ENCODE data around the gene ZNF319. TPM values are rescaled to one million over a fixed set of nuclear protein-coding genes. Genes with fewer than 3 reads are reported as not detected.

ZNF319 gene
- total RNA-seq, 2 experiments from 2014 or later: 5.6 to 7.0 TPM

- no peak for TF ChIP-seq CTCF (IDR thresholded peaks at IDR 0.05)
- POLR2A ChIA-PET: interaction anchor here (0.6 kb wide), 1 partner anchor 101 kb away, joined by 3 read pairs; no protein-coding TSS in a partner anchor
- H3K4me1 Mint-ChIP-seq (ENCODE audit: low read depth): no peaks in the 10 kb centered on the region
- no peaks in the 10 kb centered on the region for H3K27me3 Mint-ChIP-seq
- CTCF ChIA-PET: no interaction called here
- no peaks in the 10 kb centered on the region for H3K9me3 Mint-ChIP-seq
- H3K36me3 Mint-ChIP-seq (ENCODE audit: low read depth): no peaks in the 10 kb centered on the region
- ATAC-seq (no peak), DNase-seq (no peak)
- no peak overlapping the region for H3K27ac Mint-ChIP-seq
- intact Hi-C loops (cut with micrococcal nuclease): no loop called here
- no peak overlapping the region for H3K4me3 Mint-ChIP-seq
These were observed 40.7 kb downstream of the ZNF319 start for GRCh38 chr16:57959804-57960203.

- Mint-ChIP-seq H3K36me3 (ENCODE audit: low read depth) (no peaks in the 10 kb centered on the region), H3K4me3 (no peak overlapping the region), H3K27ac (no peak overlapping the region), H3K4me1 (ENCODE audit: low read depth) (no peaks in the 10 kb centered on the region), H3K27me3 (no peaks in the 10 kb centered on the region), H3K9me3 (no peaks in the 10 kb centered on the region)
- TF ChIP-seq CTCF (IDR thresholded peaks at IDR 0.05): no peak
- ATAC-seq (no peak), DNase-seq (no peak)
- intact Hi-C loops (cut with micrococcal nuclease): no loop called here
- ChIA-PET POLR2A (no interaction called here), CTCF (no interaction called here)
These were observed 41.4 kb downstream of the ZNF319 start for GRCh38 chr16:57959121-57959520.

GRCh38 chr16:57958544-57958943 lies 41.9 kb downstream of the ZNF319 start:
- Mint-ChIP-seq H3K36me3 (ENCODE audit: low read depth) (no peaks in the 10 kb centered on the region), H3K9me3 (no peaks in the 10 kb centered on the region), H3K4me1 (ENCODE audit: low read depth) (no peaks in the 10 kb centered on the region), H3K27ac (no peak overlapping the region), H3K4me3 (no peak overlapping the region), H3K27me3 (no peaks in the 10 kb centered on the region)
- no peak for TF ChIP-seq CTCF (IDR thresholded peaks at IDR 0.05)
- intact Hi-C loops (cut with micrococcal nuclease): no loop called here
- ChIA-PET CTCF (no interaction called here), POLR2A (no interaction called here)
- no peak for ATAC-seq
- no peak for DNase-seq

GRCh38 chr16:57957673-57958392 lies 42.6 kb downstream of the ZNF319 start:
- DNase-seq (no peak), ATAC-seq (no peak)
- no peaks in the 10 kb centered on the region for H3K4me1 Mint-ChIP-seq (ENCODE audit: low read depth)
- no peak overlapping the region for H3K27ac Mint-ChIP-seq
- no peak overlapping the region for H3K4me3 Mint-ChIP-seq
- ChIA-PET POLR2A (no interaction called here), CTCF (no interaction called here)
- H3K36me3 Mint-ChIP-seq (ENCODE audit: low read depth): no peaks in the 10 kb centered on the region
- no peaks in the 10 kb centered on the region for H3K27me3 Mint-ChIP-seq
- H3K9me3 Mint-ChIP-seq: no peaks in the 10 kb centered on the region
- no peak for TF ChIP-seq CTCF (IDR thresholded peaks at IDR 0.05)
- intact Hi-C loops (cut with micrococcal nuclease): no loop called here

- CTCF ChIA-PET: interaction anchor here (1.2 kb wide), 1 partner anchor 26 kb away, joined by 3 read pairs; no protein-coding TSS in a partner anchor
- DNase-seq (no peak), ATAC-seq (no peak)
- Mint-ChIP-seq H3K27ac (no peak overlapping the region), H3K4me1 (ENCODE audit: low read depth) (no peaks in the 10 kb centered on the region), H3K36me3 (ENCODE audit: low read depth) (no peaks in the 10 kb centered on the region), H3K27me3 (no peaks in the 10 kb centered on the region), H3K9me3 (no peaks in the 10 kb centered on the region), H3K4me3 (no peak overlapping the region)
- intact Hi-C loops (cut with micrococcal nuclease): no loop called here
- TF ChIP-seq CTCF (IDR thresholded peaks at IDR 0.05): no peak
- POLR2A ChIA-PET: no interaction called here
These were observed 43.4 kb downstream of the ZNF319 start for GRCh38 chr16:57956924-57957672.
